Peyer's patch (tissue), 4 donors: Measurements from ENCODE around the gene RAD51B. TPM values are rescaled to one million over a fixed set of nuclear protein-coding genes. Genes with fewer than 3 reads are reported as not detected.

Experiments
- DNase-seq, 3 donors: peaks; one replicate each; pipeline ENCODE4 v3.0.0-alpha.2; 2017 to 2019
- H3K27ac ChIP-seq, 4 donors: fragments of 200-600 bp; sonication (generic); one replicate each; pipeline ENCODE4 v1.5.1; 2016 to 2019
- H3K27me3 ChIP-seq, 2 donors: fragments of 200-600 bp; sonication (generic); one replicate each; pipeline ENCODE4 v1.5.1; 2019
- H3K36me3 ChIP-seq, 3 donors: fragments of 200-600 bp; sonication (generic); one replicate each; pipeline ENCODE4 v1.5.1; 2016 to 2019
- H3K4me1 ChIP-seq, 4 donors: fragments of 200-600 bp; sonication (generic); one replicate each; pipeline ENCODE4 v1.5.1; 2016 to 2019
- H3K4me3 ChIP-seq, 4 donors: fragments of 200-600 bp; sonication (generic); 1 replicate in 3 of 4; 2 replicates in 1 of 4; pipeline ENCODE4 v1.5.1; 2016 to 2019; ENCODE audit warnings: mild to moderate bottlenecking in 1 of 4
- H3K9me3 ChIP-seq, 4 donors: fragments of 200-600 bp; sonication (generic); one replicate each; pipeline ENCODE4 v1.5.1; 2016 to 2019; ENCODE audit warnings: mild to moderate bottlenecking in 1 of 4
- CTCF ChIP-seq, 6 experiments: fragments of 450-650 bp in 4 of 6; fragments of 200-600 bp in 2 of 6; sonication (generic) in 1 of 6; IDR thresholded peaks; one replicate each; pipeline ENCODE4 v1.5.1; 2017 to 2019; ENCODE audit warnings: antibody characterized with exemption in 6 of 6, mild to moderate bottlenecking in 3 of 6, moderate library complexity in 1 of 6
- POLR2A ChIP-seq, 2 donors: fragments of 450-650 bp; IDR thresholded peaks; one replicate each; pipeline ENCODE4 v1.5.1; 2017; ENCODE audit warnings: antibody characterized with exemption in 2 of 2, mild to moderate bottlenecking in 2 of 2, moderate library complexity in 2 of 2
- total RNA-seq, 4 donors: library from RNA; depleted of rRNA; stranded (reverse); fragments of >200 nt; gene quantifications; one replicate each; pipeline ENCODE4 v1.1.0, GENCODE V29; 2016

Gene RAD51B
- total RNA-seq, 4 donors from 2014 or later = 12.6 to 103 (median 33.1) TPM

GRCh38 chr14:68147303-68147702, 327.7 kb downstream of the RAD51B start:
- H3K27ac ChIP-seq = peak overlapping the region in 3 of 4 donors; percentile 8 to 85 (median 72)
- H3K4me3 ChIP-seq = no peak overlapping the region
- no peaks in the 10 kb centered on the region for H3K9me3 ChIP-seq
- no peak for TF ChIP-seq CTCF (IDR thresholded peaks at IDR 0.05)
- no peaks in the 10 kb centered on the region for H3K27me3 ChIP-seq
- no peak for DNase-seq
- no peaks in the 10 kb centered on the region for H3K36me3 ChIP-seq
- peaks cover 0 to 40% (median 2%) of the 10 kb centered on the region in 4 donors for H3K4me1 ChIP-seq

GRCh38 chr14:68148276-68148675, 328.7 kb downstream of the RAD51B start:
- DNase-seq = no peak
- no peak for TF ChIP-seq CTCF (IDR thresholded peaks at IDR 0.05)
- TF ChIP-seq POLR2A (IDR thresholded peaks at IDR 0.05) = no peak
- Histone ChIP-seq H3K27me3 (no peaks in the 10 kb centered on the region), H3K4me3 (no peak overlapping the region), H3K4me1 (peaks cover 0 to 31% (median 2%) of the 10 kb centered on the region in 4 donors), H3K36me3 (no peaks in the 10 kb centered on the region), H3K27ac (no peak overlapping the region), H3K9me3 (no peaks in the 10 kb centered on the region)

GRCh38 chr14:68148763-68149162, 329.2 kb downstream of the RAD51B start:
- no peaks in the 10 kb centered on the region for H3K27me3 ChIP-seq
- no peak overlapping the region for H3K4me3 ChIP-seq
- no peak for DNase-seq
- no peak overlapping the region for H3K27ac ChIP-seq
- H3K9me3 ChIP-seq = no peaks in the 10 kb centered on the region
- TF ChIP-seq CTCF (IDR thresholded peaks at IDR 0.05) (no peak), POLR2A (IDR thresholded peaks at IDR 0.05) (no peak)
- peaks cover 0 to 27% (median 2%) of the 10 kb centered on the region in 4 donors for H3K4me1 ChIP-seq
- H3K36me3 ChIP-seq = no peaks in the 10 kb centered on the region

GRCh38 chr14:68153275-68153674, 333.7 kb downstream of the RAD51B start:
- Histone ChIP-seq H3K27ac (no peak overlapping the region), H3K9me3 (peaks cover 0 to 5% (median 0%) of the 10 kb centered on the region in 4 donors), H3K27me3 (no peaks in the 10 kb centered on the region), H3K4me3 (no peak overlapping the region), H3K4me1 (no peaks in the 10 kb centered on the region), H3K36me3 (no peaks in the 10 kb centered on the region)
- TF ChIP-seq POLR2A (IDR thresholded peaks at IDR 0.05) (no peak), CTCF (IDR thresholded peaks at IDR 0.05) (no peak)
- no peak for DNase-seq

- TF ChIP-seq POLR2A (IDR thresholded peaks at IDR 0.05) (no peak), CTCF (IDR thresholded peaks at IDR 0.05) (no peak)
- no peak for DNase-seq
- H3K27ac ChIP-seq = no peak overlapping the region
- H3K36me3 ChIP-seq = no peaks in the 10 kb centered on the region
- H3K27me3 ChIP-seq = no peaks in the 10 kb centered on the region
- H3K4me3 ChIP-seq = no peak overlapping the region
- no peaks in the 10 kb centered on the region for H3K4me1 ChIP-seq
- peaks cover 0 to 5% (median 0%) of the 10 kb centered on the region in 4 donors for H3K9me3 ChIP-seq
Measured at GRCh38 chr14:68154275-68154674, 334.7 kb downstream of the RAD51B start.

GRCh38 chr14:68157971-68158371, 338.4 kb downstream of the RAD51B start:
- Histone ChIP-seq H3K4me3 (no peak overlapping the region), H3K36me3 (no peaks in the 10 kb centered on the region), H3K27me3 (no peaks in the 10 kb centered on the region), H3K9me3 (peaks cover 0 to 5% (median 0%) of the 10 kb centered on the region in 4 donors), H3K4me1 (no peaks in the 10 kb centered on the region), H3K27ac (no peak overlapping the region)
- DNase-seq = no peak
- TF ChIP-seq POLR2A (IDR thresholded peaks at IDR 0.05) = no peak
- no peak for TF ChIP-seq CTCF (IDR thresholded peaks at IDR 0.05)
